CD14-positive monocyte (primary cell): ENCODE measurements around the gene MTA2. TPM values are rescaled to one million over a fixed set of nuclear protein-coding genes. Genes with fewer than 3 reads are reported as not detected.

Experiments
- DNase-seq, 3 donors: peaks; one replicate each; pipeline ENCODE4 v3.0.0-alpha.2; 2011 to 2022
- H2AFZ ChIP-seq: 2 replicates; pipeline ENCODE4 v1.6.0; 2012; ENCODE audit warnings: mild to moderate bottlenecking, low read depth, low read length, inconsistent platforms; ENCODE audit not compliant: insufficient read depth, poor library complexity, severe bottlenecking
- H3K27ac ChIP-seq, 2 donors: 1 replicate in 1 of 2; 2 replicates in 1 of 2; pipeline ENCODE4 v1.5.1; 2012 to 2013; ENCODE audit warnings: low read length in 2 of 2, control low read depth in 1 of 2, inconsistent platforms in 1 of 2, low read depth in 1 of 2, mild to moderate bottlenecking in 1 of 2
- H3K27me3 ChIP-seq, 2 donors: one replicate each; pipeline versions ENCODE4 v1.6.0 to v1.6.1; 2011 to 2013; ENCODE audit warnings: low read length in 2 of 2; ENCODE audit not compliant: control insufficient read depth in 2 of 2, insufficient read depth in 2 of 2
- H3K36me3 ChIP-seq, 2 donors: replicated peaks in 1 of 2; 1 replicate in 1 of 2; 2 replicates in 1 of 2; pipeline versions ENCODE4 v1.5.1 to v1.6.1; 2012 to 2013; ENCODE audit warnings: low read length in 2 of 2, control low read depth in 1 of 2, inconsistent platforms in 1 of 2, mild to moderate bottlenecking in 1 of 2; ENCODE audit not compliant: insufficient read depth in 2 of 2, control insufficient read depth in 1 of 2
- H3K4me1 ChIP-seq, 2 donors: 1 replicate in 1 of 2; 2 replicates in 1 of 2; pipeline versions ENCODE4 v1.5.1 to v1.6.1; 2012 to 2013; ENCODE audit warnings: low read length in 2 of 2, control low read depth in 1 of 2, inconsistent platforms in 1 of 2, mild to moderate bottlenecking in 1 of 2, moderate library complexity in 1 of 2; ENCODE audit not compliant: insufficient read depth in 2 of 2, control insufficient read depth in 1 of 2
- H3K4me2 ChIP-seq: replicated peaks from 2 replicates; pipeline ENCODE3; 2012; ENCODE audit warnings: low read length, moderate library complexity, mild to moderate bottlenecking; ENCODE audit not compliant: poor library complexity, severe bottlenecking; ENCODE audit errors: extremely low read depth
- H3K4me3 ChIP-seq, 3 experiments: fragments of 200-600 bp in 1 of 3; sonication (generic) in 1 of 3; replicated peaks in 1 of 3; 1 replicate in 2 of 3; 2 replicates in 1 of 3; pipeline ENCODE4 v1.5.1; 2011 to 2013; ENCODE audit warnings: low read length in 3 of 3, mild to moderate bottlenecking in 3 of 3, control low read depth in 2 of 3, low read depth in 2 of 3, inconsistent platforms in 1 of 3, moderate library complexity in 1 of 3
- H3K79me2 ChIP-seq: 2 replicates; pipeline ENCODE4 v1.6.0; 2012; ENCODE audit warnings: mild to moderate bottlenecking, control low read depth, inconsistent platforms, low read length, moderate library complexity; ENCODE audit not compliant: insufficient read depth
- H3K9ac ChIP-seq: 2 replicates; pipeline ENCODE4 v1.6.0; 2017; ENCODE audit warnings: low read length, mild to moderate bottlenecking; ENCODE audit not compliant: insufficient read depth, poor library complexity, severe bottlenecking
- H3K9me3 ChIP-seq, 2 donors: replicated peaks in 1 of 2; 1 replicate in 1 of 2; 2 replicates in 1 of 2; pipeline versions ENCODE4 v1.5.1 to v1.6.1; 2012 to 2013; ENCODE audit warnings: low read length in 2 of 2, control low read depth in 1 of 2; ENCODE audit not compliant: control insufficient read depth in 1 of 2, insufficient read depth in 1 of 2
- H4K20me1 ChIP-seq: 2 replicates; pipeline ENCODE4 v1.6.0; 2012; ENCODE audit warnings: mild to moderate bottlenecking, low read length, control low read depth, moderate library complexity; ENCODE audit not compliant: insufficient read depth
- H3K27ac Mint-ChIP-seq, 7 donors: one replicate each; pipeline ENCODE4 v1.8.0; 2020; ENCODE audit warnings: mild to moderate bottlenecking in 7 of 7, mixed read lengths in 7 of 7, moderate library complexity in 6 of 7, inconsistent platforms in 2 of 7
- H3K27me3 Mint-ChIP-seq, 3 donors: one replicate each; pipeline ENCODE4 v1.8.0; 2021 to 2022; ENCODE audit warnings: low read depth in 3 of 3, mild to moderate bottlenecking in 3 of 3, mixed read lengths in 3 of 3, moderate library complexity in 3 of 3, inconsistent platforms in 1 of 3
- H3K36me3 Mint-ChIP-seq, 2 donors: one replicate each; pipeline ENCODE4 v1.8.0; 2020; ENCODE audit warnings: mixed read lengths in 2 of 2, inconsistent platforms in 1 of 2, mild to moderate bottlenecking in 1 of 2
- H3K4me1 Mint-ChIP-seq: one replicate; pipeline ENCODE4 v1.8.0; 2020; ENCODE audit warnings: mild to moderate bottlenecking, mixed read lengths
- H3K4me3 Mint-ChIP-seq, 2 donors: one replicate each; pipeline ENCODE4 v1.8.0; 2020; ENCODE audit warnings: mild to moderate bottlenecking in 2 of 2, mixed read lengths in 2 of 2, moderate library complexity in 1 of 2
- H3K9me3 Mint-ChIP-seq, 7 donors: one replicate each; pipeline ENCODE4 v1.8.0; 2020 to 2022; ENCODE audit warnings: mixed read lengths in 7 of 7, mild to moderate bottlenecking in 6 of 7, moderate library complexity in 6 of 7, inconsistent platforms in 2 of 7
- CTCF ChIP-seq: fragments of 200-600 bp; IDR thresholded peaks from one replicate; pipeline ENCODE4 v1.8.0; 2022; ENCODE audit warnings: antibody characterized with exemption, mild to moderate bottlenecking
- WGBS: methylation state at CpG from one replicate; pipeline ENCODE4 v1.1.5; 2013; ENCODE audit warnings: missing lambda C conversion rate; ENCODE audit not compliant: insufficient coverage; 5-methylcytosine and 5-hydroxymethylcytosine counted together
- intact Hi-C, 2 donors: fragments of 100-400 bp; cut with micrococcal nuclease; formaldehyde crosslinking; loops; one replicate each; pipeline versions ENCODE4 v1.15.0 to v1.15.1; 2023
- polyA plus RNA-seq, 3 donors: library from polyadenylated mRNA; depleted of rRNA in 1 of 3; unstranded in 2 of 3; stranded (reverse) in 1 of 3; fragments of 300-500 nt in 2 of 3; fragments of >200 nt in 1 of 3; fragmentation: Illumina TruSeq in 2 of 3; gene quantifications; 1 replicate in 2 of 3; 2 replicates in 1 of 3; pipeline ENCODE4 v1.2.3, GENCODE V29; 2012 to 2021

Gene MTA2
- polyA plus RNA-seq, 3 donors, result 14.0 to 38.6 (median 17.6) TPM

- H3K4me1 ChIP-seq, result peaks cover 14 to 18% of the 10 kb centered on the region in 2 donors
- peaks cover 44 to 64% of the 10 kb centered on the region in 2 donors for H3K36me3 ChIP-seq
- no peak for DNase-seq
- H3K4me1 Mint-ChIP-seq, result peaks cover 16% of the 10 kb centered on the region
- H3K27me3 Mint-ChIP-seq, result no peaks in the 10 kb centered on the region
- H3K27ac Mint-ChIP-seq, result peak overlapping the region in 1 of 7 donors; percentile 63
- WGBS, result 94% methylated on average over 8 of the region's 11 CpGs
- intact Hi-C loops, result no loop called here
- no peak overlapping the region for H3K4me2 ChIP-seq
- no peaks in the 10 kb centered on the region for H3K9me3 ChIP-seq
- no peak overlapping the region for H3K4me3 Mint-ChIP-seq
- H3K27me3 ChIP-seq, result no peaks in the 10 kb centered on the region
- peaks cover 40 to 68% of the 10 kb centered on the region in 2 donors for H3K36me3 Mint-ChIP-seq
- peaks cover 0 to 2% (median 0%) of the 10 kb centered on the region in 7 donors for H3K9me3 Mint-ChIP-seq
- H3K4me3 ChIP-seq, result no peak overlapping the region
- H3K27ac ChIP-seq, result no peak overlapping the region
- no peaks in the 10 kb centered on the region for H4K20me1 ChIP-seq
- no peak overlapping the region for H3K9ac ChIP-seq
- peaks cover 22% of the 10 kb centered on the region for H3K79me2 ChIP-seq
- H2AFZ ChIP-seq, result no peak overlapping the region
- no peak for TF ChIP-seq CTCF
Measured at GRCh38 chr11:62578541-62578940, 23.1 kb downstream of the MTA2 start.

- WGBS, result 95% methylated on average over 9 of the region's 12 CpGs
- Histone ChIP-seq H3K27me3 (no peaks in the 10 kb centered on the region), H3K79me2 (peaks cover 36% of the 10 kb centered on the region), H2AFZ (no peak overlapping the region), H4K20me1 (peaks cover 9% of the 10 kb centered on the region), H3K9me3 (no peaks in the 10 kb centered on the region), H3K9ac (no peak overlapping the region), H3K4me2 (no peak overlapping the region), H3K4me1 (peaks cover 22 to 27% of the 10 kb centered on the region in 2 donors), H3K36me3 (peaks cover 41 to 61% of the 10 kb centered on the region in 2 donors), H3K4me3 (no peak overlapping the region), H3K27ac (no peak overlapping the region)
- no peaks in the 10 kb centered on the region for H3K27me3 Mint-ChIP-seq
- TF ChIP-seq CTCF, result no peak
- DNase-seq, result no peak
- H3K36me3 Mint-ChIP-seq, result peaks cover 39 to 61% of the 10 kb centered on the region in 2 donors
- intact Hi-C loops, result no loop called here
- H3K4me1 Mint-ChIP-seq, result peaks cover 29% of the 10 kb centered on the region
- no peak overlapping the region for H3K4me3 Mint-ChIP-seq
- H3K27ac Mint-ChIP-seq, result peak overlapping the region in 2 of 7 donors; percentile 66 to 69
- peaks cover 0 to 2% (median 0%) of the 10 kb centered on the region in 7 donors for H3K9me3 Mint-ChIP-seq
Measured at GRCh38 chr11:62577046-62577714, 24.5 kb downstream of the MTA2 start.
